Measurements from ENCODE around the gene PSMB8.

DNA sequence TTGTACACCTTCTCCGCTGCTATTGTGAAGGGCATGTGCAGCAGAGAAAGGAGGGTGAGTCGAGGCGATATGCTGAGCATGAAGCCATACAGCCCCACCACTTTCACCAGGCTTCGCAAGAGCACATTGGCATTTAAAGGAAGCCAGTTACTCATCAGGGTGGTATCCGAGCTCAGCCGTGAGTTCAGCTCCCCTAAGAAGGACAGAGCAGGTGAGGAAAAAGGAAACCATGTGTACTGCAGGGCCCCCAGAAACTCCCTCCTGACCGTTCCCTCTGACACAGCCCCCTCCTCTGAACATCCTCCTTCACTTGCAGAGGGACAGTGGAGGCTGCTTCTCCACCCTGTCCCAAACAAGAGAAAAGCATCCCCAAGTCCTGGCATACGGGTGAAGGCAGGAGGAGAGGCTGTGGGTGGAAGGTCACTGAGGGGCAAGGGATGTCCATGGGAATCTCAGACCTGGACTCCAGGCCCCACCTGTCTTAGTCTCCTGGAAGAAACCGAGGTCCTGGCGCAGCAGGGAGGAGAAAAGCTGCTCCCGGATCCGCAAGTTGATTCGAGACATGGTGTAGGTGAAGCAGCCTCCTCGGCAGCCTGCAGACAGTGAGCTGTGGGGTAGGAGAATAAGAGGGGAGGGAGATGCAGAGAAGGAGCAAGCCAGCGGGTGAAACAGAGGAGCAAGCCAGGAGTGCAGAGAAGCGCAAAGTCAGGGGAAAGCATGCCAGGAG is 8.5 kb downstream of the PSMB8 start:
- no peak for TF ChIP-seq EZH2 (IDR thresholded peaks at IDR 0.05; ENCODE audit: borderline replicate concordance, low read length)
- TF ChIP-seq, protein P1, sequence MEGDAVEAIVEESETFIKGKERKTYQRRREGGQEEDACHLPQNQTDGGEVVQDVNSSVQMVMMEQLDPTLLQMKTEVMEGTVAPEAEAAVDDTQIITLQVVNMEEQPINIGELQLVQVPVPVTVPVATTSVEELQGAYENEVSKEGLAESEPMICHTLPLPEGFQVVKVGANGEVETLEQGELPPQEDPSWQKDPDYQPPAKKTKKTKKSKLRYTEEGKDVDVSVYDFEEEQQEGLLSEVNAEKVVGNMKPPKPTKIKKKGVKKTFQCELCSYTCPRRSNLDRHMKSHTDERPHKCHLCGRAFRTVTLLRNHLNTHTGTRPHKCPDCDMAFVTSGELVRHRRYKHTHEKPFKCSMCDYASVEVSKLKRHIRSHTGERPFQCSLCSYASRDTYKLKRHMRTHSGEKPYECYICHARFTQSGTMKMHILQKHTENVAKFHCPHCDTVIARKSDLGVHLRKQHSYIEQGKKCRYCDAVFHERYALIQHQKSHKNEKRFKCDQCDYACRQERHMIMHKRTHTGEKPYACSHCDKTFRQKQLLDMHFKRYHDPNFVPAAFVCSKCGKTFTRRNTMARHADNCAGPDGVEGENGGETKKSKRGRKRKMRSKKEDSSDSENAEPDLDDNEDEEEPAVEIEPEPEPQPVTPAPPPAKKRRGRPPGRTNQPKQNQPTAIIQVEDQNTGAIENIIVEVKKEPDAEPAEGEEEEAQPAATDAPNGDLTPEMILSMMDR (IDR thresholded peaks at IDR 0.05; ENCODE audit: low read length), result no peak

All from OCI-LY1 (cell line).